ENCODE data around the gene DNLZ. TPM values are rescaled to one million over a fixed set of nuclear protein-coding genes. Genes with fewer than 3 reads are reported as not detected.

DNLZ gene
- total and polyA plus RNA-seq, 10 donors = 15.8 to 29.8 (median 22.3) TPM

DNA sequence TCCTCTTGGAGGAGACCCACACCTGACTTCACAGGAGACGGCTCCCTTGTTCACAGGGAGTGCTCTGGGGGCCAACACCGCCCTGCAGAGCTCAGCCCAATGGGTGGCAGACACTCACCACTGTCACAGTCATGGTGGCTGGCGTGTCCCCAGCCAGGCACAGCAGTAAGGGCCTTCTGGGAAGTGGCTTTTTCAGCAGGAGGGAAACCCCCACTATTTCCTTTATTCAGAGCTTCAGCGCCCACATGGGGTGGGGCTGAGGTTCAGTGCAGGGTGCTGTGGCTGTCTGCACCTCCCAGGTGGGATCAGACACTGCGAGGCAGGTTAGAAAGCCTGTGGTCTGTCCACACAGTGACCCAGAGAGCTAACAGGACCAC lies 40.0 kb upstream of the DNLZ start:
- Histone ChIP-seq H3K4me3 (peak overlapping the region in 1 of 8 donors; percentile 41), H3K27me3 (replicated peaks in 1 of 7) (no peaks in the 10 kb centered on the region), H3K27ac (peak overlapping the region in 7 of 8 donors; percentile 16 to 87 (median 72)), H3K36me3 (peaks cover 0 to 63% (median 37%) of the 10 kb centered on the region in 6 donors), H3K4me1 (peaks cover 25 to 81% (median 49%) of the 10 kb centered on the region in 6 donors), H3K9me3 (no peaks in the 10 kb centered on the region)
- peak; percentile 86 for DNase-seq
- WGBS, 5 donors = 37 to 74% (median 55%) methylated on average over 5 of the region's 5 CpGs
- intact Hi-C loops (cut with DNase I; ENCODE audit: low total_unique reads) = no loop called here
- TF ChIP-seq, protein P1, sequence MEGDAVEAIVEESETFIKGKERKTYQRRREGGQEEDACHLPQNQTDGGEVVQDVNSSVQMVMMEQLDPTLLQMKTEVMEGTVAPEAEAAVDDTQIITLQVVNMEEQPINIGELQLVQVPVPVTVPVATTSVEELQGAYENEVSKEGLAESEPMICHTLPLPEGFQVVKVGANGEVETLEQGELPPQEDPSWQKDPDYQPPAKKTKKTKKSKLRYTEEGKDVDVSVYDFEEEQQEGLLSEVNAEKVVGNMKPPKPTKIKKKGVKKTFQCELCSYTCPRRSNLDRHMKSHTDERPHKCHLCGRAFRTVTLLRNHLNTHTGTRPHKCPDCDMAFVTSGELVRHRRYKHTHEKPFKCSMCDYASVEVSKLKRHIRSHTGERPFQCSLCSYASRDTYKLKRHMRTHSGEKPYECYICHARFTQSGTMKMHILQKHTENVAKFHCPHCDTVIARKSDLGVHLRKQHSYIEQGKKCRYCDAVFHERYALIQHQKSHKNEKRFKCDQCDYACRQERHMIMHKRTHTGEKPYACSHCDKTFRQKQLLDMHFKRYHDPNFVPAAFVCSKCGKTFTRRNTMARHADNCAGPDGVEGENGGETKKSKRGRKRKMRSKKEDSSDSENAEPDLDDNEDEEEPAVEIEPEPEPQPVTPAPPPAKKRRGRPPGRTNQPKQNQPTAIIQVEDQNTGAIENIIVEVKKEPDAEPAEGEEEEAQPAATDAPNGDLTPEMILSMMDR (IDR thresholded peaks at IDR 0.05 in 8 of 11, conservative IDR thresholded peaks at IDR 0.05 in 3 of 11) = no peak
- TF ChIP-seq POLR2AphosphoS5 (IDR thresholded peaks at IDR 0.05) = peak in 1 of 3 donors; percentile 53

DNA sequence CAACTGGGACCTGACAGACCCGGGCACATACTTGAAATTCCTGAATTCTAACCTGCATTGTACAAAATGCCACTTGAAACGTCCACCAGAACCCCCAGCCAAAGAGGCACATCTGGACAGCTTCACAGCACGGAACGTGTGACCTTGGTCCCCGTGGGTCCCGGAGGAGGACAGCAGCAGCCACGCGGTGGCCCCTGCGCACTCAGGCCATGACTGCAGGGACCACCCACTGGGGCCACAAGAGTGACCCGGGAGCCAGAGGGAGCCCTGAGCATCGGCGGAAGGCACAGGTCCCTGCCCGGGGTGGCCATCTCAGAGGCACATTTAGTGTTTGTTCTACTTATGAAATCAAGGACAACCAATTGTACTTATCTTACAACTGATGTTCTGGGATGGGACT lies 38.5 kb upstream of the DNLZ start:
- intact Hi-C loops (cut with DNase I; ENCODE audit: low total_unique reads) = no loop called here
- DNase-seq = peak; percentile 73
- no peak for TF ChIP-seq POLR2AphosphoS5 (IDR thresholded peaks at IDR 0.05)
- TF ChIP-seq POLR2A (IDR thresholded peaks at IDR 0.05) = no peak
- TF ChIP-seq, protein P1 (IDR thresholded peaks at IDR 0.05 in 8 of 11, conservative IDR thresholded peaks at IDR 0.05 in 3 of 11) = no peak
- Histone ChIP-seq H3K27me3 (replicated peaks in 1 of 7) (no peaks in the 10 kb centered on the region), H3K4me1 (peaks cover 26 to 80% (median 48%) of the 10 kb centered on the region in 6 donors), H3K36me3 (peaks cover 0 to 62% (median 31%) of the 10 kb centered on the region in 6 donors), H3K9me3 (no peaks in the 10 kb centered on the region), H3K27ac (no peak overlapping the region), H3K4me3 (no peak overlapping the region)
- WGBS, 5 donors = 83 to 91% (median 86%) methylated on average over 10 to 13 of the region's 13 CpGs

DNA sequence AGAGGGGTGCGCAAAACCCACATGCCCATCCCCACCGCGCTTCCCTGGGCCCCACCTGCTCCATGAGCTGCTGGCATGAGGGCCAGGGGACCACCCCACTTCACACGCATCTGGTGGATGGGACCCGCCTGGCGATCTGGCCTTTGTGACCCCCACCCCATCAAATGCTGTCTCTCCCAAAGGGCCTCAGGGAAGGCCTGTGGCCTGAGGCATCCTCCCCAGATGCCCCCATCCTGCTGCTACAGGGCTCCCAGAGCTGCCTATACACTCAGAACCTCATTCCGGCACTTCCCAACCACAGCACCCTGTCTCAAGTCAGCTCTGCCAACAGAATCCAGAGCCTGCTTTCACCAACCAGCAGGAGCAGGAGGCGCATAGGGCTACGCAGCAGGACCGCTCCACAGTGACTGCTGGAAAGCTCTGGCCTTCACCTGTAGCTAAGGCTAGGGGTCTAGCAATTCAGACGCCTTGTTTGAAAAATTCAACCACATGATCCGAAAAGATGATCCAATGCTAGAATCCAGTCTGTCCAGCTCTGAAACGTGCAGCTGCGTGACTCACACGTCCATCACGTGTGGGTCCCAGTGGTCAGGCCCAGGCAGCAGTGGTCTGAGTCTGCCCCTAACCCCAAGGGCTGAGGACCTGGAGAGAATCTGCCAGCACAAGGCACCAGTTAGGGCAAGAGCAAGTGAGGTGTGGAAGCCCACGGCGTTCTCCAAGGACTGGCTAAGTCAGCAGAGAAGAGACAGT lies 37.8 kb upstream of the DNLZ start:
- H3K27me3 ChIP-seq (replicated peaks in 1 of 7) = no peaks in the 10 kb centered on the region
- TF ChIP-seq, protein P1 (IDR thresholded peaks at IDR 0.05 in 8 of 11, conservative IDR thresholded peaks at IDR 0.05 in 3 of 11) = no peak
- TF ChIP-seq POLR2A (IDR thresholded peaks at IDR 0.05) (no peak), POLR2AphosphoS5 (IDR thresholded peaks at IDR 0.05) (peak in 2 of 3 donors; percentile 3 to 14)
- no peak overlapping the region for H3K27ac ChIP-seq
- no peak for DNase-seq
- no peak overlapping the region for H3K4me3 ChIP-seq
- no peaks in the 10 kb centered on the region for H3K9me3 ChIP-seq
- intact Hi-C loops (cut with DNase I; ENCODE audit: low total_unique reads) = no loop called here
- 94 to 96% (median 95%) methylated on average over 18 of the region's 18 CpGs for WGBS, 5 donors
- peaks cover 26 to 73% (median 48%) of the 10 kb centered on the region in 6 donors for H3K4me1 ChIP-seq
- peaks cover 0 to 62% (median 32%) of the 10 kb centered on the region in 6 donors for H3K36me3 ChIP-seq

DNA sequence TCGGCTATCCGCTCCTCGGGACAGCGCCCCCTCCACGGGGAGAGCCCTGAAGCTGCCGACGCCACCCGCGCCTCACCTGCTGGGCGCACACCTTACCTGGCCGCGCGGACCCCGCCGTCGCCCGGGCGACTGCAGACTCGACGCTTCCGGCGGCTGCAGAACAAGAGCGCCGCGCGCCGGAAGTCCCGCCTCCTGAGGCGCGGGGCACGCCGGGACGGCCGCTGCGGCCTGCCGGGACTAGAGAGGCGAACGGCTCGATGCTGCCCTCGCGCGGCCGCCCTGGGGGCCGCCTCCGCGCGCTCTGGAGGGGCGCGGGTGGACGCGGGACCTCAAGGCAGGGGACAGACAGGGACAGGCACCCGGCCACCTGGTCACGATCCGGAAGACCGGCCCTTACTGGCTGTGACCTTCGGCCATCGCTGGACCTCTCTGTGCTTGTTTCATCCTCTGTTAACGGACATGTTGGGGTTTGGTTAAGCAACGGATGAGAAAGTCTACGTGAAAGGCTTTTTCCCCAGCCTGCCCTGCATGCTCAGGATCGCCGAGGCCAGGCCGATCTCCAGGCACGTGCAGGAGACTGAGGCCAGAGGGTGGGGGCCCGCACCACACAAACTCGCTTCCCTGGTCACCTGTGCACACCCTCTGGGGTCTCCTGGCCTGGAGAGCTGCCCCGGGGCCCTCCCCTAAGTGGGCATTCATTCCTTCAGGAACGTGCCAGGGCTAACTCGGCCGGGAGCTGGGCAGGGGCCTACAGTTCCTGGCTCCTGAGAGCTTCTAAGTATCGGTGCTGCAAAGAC lies 36.7 kb upstream of the DNLZ start, which contains the start of gene SNAPC4:
Gene SNAPC4 (minus strand): TSS at position 133 of the 797 bp plus-strand sequence. CDS start 1,742 bp downstream, outside the sequence.
- TF ChIP-seq, protein P1 (IDR thresholded peaks at IDR 0.05 in 8 of 11, conservative IDR thresholded peaks at IDR 0.05 in 3 of 11) = peak; percentile 60 to 98 (median 97)
- TF ChIP-seq POLR2A (IDR thresholded peaks at IDR 0.05) (peak in 1 of 3 donors; percentile 38), POLR2AphosphoS5 (IDR thresholded peaks at IDR 0.05) (peak; percentile 88 to 89 (median 89))
- H3K27me3 ChIP-seq (replicated peaks in 1 of 7) = no peaks in the 10 kb centered on the region
- peak within 1 kb of the TSS; percentile 90 to 100 (median 99) for H3K4me3 ChIP-seq
- peaks cover 26 to 63% (median 44%) of the 10 kb centered on the region in 6 donors for H3K4me1 ChIP-seq
- intact Hi-C loops (cut with DNase I; ENCODE audit: low total_unique reads) = no loop called here
- WGBS, 5 donors = 8 to 16% (median 9%) methylated on average over 36 to 71 of the region's 71 CpGs
- peaks cover 0 to 62% (median 32%) of the 10 kb centered on the region in 6 donors for H3K36me3 ChIP-seq
- H3K27ac ChIP-seq = peak within 1 kb of the TSS in 6 of 8 donors; percentile 63 to 84 (median 74)
- peak; percentile 97 for DNase-seq
- no peaks in the 10 kb centered on the region for H3K9me3 ChIP-seq

Data from spleen (tissue), 11 donors.